GM23338 (cell line): ENCODE measurements around the gene MTHFR. TPM values are rescaled to one million over a fixed set of nuclear protein-coding genes. Genes with fewer than 3 reads are reported as not detected.

Source experiments
- ATAC-seq: fragments of 200-7000 bp; cut with Tn5 transposase; 3 replicates; pipeline ENCODE4 v1.9.1; 2020
- DNase-seq: peaks from one replicate; pipeline ENCODE4 v3.0.0-alpha.2; 2015; ENCODE audit warnings: low spot score
- H2AFZ ChIP-seq: fragments of 200-600 bp; sonication (generic); 2 replicates; pipeline ENCODE4 v1.8.0; 2016; ENCODE audit warnings: antibody characterized with exemption, mild to moderate bottlenecking, moderate library complexity
- H3F3A ChIP-seq: fragments of 200-600 bp; sonication (generic); replicated peaks from 2 replicates; pipeline ENCODE4 v1.8.0; 2017; ENCODE audit warnings: antibody characterized with exemption, mixed run types, low read depth
- H3K27ac ChIP-seq: fragments of 200-600 bp; sonication (generic); 2 replicates; pipeline ENCODE4 v1.6.1; 2016; ENCODE audit warnings: low read depth
- H3K27me3 ChIP-seq: fragments of 200-600 bp; sonication (generic); 2 replicates; pipeline ENCODE4 v1.8.0; 2016; ENCODE audit warnings: mild to moderate bottlenecking, mixed run types, moderate library complexity; ENCODE audit not compliant: insufficient read depth
- H3K36me3 ChIP-seq: fragments of 200-600 bp; sonication (generic); 2 replicates; pipeline ENCODE4 v1.8.0; 2016; ENCODE audit warnings: mild to moderate bottlenecking; ENCODE audit not compliant: insufficient read depth
- H3K4me1 ChIP-seq: fragments of 200-600 bp; sonication (generic); 2 replicates; pipeline ENCODE4 v1.8.0; 2016; ENCODE audit warnings: mild to moderate bottlenecking, moderate library complexity; ENCODE audit not compliant: insufficient read depth
- H3K4me2 ChIP-seq: fragments of 200-600 bp; sonication (generic); 2 replicates; pipeline ENCODE4 v1.7.1; 2017; ENCODE audit warnings: mixed run types
- H3K4me3 ChIP-seq: fragments of 200-600 bp; sonication (generic); 2 replicates; pipeline ENCODE4 v1.6.1; 2016; ENCODE audit warnings: mixed run types
- H3K79me2 ChIP-seq: fragments of 200-600 bp; sonication (generic); replicated peaks from 2 replicates; pipeline ENCODE4 v1.8.0; 2017; ENCODE audit warnings: mild to moderate bottlenecking; ENCODE audit not compliant: insufficient read depth
- H3K9me2 ChIP-seq: fragments of 200-600 bp; sonication (generic); 2 replicates; pipeline ENCODE4 v1.8.0; 2017; ENCODE audit not compliant: insufficient read depth
- H4K20me1 ChIP-seq: fragments of 200-600 bp; sonication (generic); replicated peaks from 2 replicates; pipeline ENCODE4 v1.8.0; 2017; ENCODE audit warnings: mild to moderate bottlenecking; ENCODE audit not compliant: insufficient read depth
- H3K27ac Mint-ChIP-seq: 2 replicates; pipeline ENCODE4 v1.8.0; 2020; ENCODE audit warnings: inconsistent platforms, mild to moderate bottlenecking, moderate library complexity, mixed read lengths
- H3K27me3 Mint-ChIP-seq: 3 replicates; pipeline ENCODE4 v1.8.0; 2022; ENCODE audit warnings: low read depth, mild to moderate bottlenecking, moderate library complexity, mixed read lengths, inconsistent platforms; ENCODE audit not compliant: insufficient read depth, poor library complexity
- H3K36me3 Mint-ChIP-seq: 3 replicates; pipeline ENCODE4 v1.8.0; 2021; ENCODE audit warnings: low read depth, mild to moderate bottlenecking, inconsistent platforms, moderate library complexity, mixed read lengths
- H3K4me1 Mint-ChIP-seq: 3 replicates; pipeline ENCODE4 v1.8.0; 2020; ENCODE audit warnings: mild to moderate bottlenecking, inconsistent platforms, mixed read lengths
- H3K4me3 Mint-ChIP-seq: 3 replicates; pipeline ENCODE4 v1.8.0; 2021; ENCODE audit warnings: moderate library complexity, mild to moderate bottlenecking, inconsistent platforms, mixed read lengths
- H3K9me3 Mint-ChIP-seq: 3 replicates; pipeline ENCODE4 v1.8.0; 2020; ENCODE audit warnings: moderate library complexity, mild to moderate bottlenecking, inconsistent platforms, mixed read lengths
- CREB1 ChIP-seq: fragments of 250-450 bp; sonication (Bioruptor Pico); IDR thresholded peaks from 2 replicates; pipeline ENCODE4 v1.5.0; 2020; ENCODE audit warnings: low read depth, mild to moderate bottlenecking, moderate library complexity
- EZH2phosphoT487 ChIP-seq: fragments of 200-600 bp; sonication (generic); IDR thresholded peaks from one replicate; pipeline ENCODE4 v1.8.1; 2018; ENCODE audit warnings: antibody characterized with exemption; ENCODE audit not compliant: unreplicated experiment
- REST ChIP-seq: IDR thresholded peaks from one replicate; pipeline ENCODE4 v1.6.1; 2018; ENCODE audit warnings: antibody characterized with exemption; ENCODE audit not compliant: unreplicated experiment
- ZNF114 ChIP-seq: fragments of 250-450 bp; sonication (Bioruptor Pico); IDR thresholded peaks from 2 replicates; pipeline ENCODE4 v1.5.0; 2020; ENCODE audit warnings: mild to moderate bottlenecking, moderate library complexity
- ZNF331 ChIP-seq: fragments of 250-450 bp; sonication (Bioruptor Pico); IDR thresholded peaks from 2 replicates; pipeline ENCODE4 v1.5.0; 2020; ENCODE audit warnings: low read depth, mild to moderate bottlenecking, moderate library complexity
- polyA plus RNA-seq: library from polyadenylated mRNA; unstranded; fragments of >200 nt; fragmentation: Nextera tagmentation; extraction: Ambion mirVana; gene quantifications from 2 replicates; pipeline ENCODE4 v1.2.1, GENCODE V29; 2016
- total RNA-seq: library from RNA; depleted of rRNA; stranded (reverse); fragments of >200 nt; shearing (Covaris generic); gene quantifications from 2 replicates; pipeline ENCODE4 v1.2.3, GENCODE V29; 2014
- TF ChIP-seq, protein P1 (sequence below), 2 experiments: fragments of 200-600 bp in 1 of 2; sonication (generic) in 1 of 2; conservative IDR thresholded peaks; 2 replicates each; pipeline versions ENCODE4 v1.5.1 to v1.6.1; 2016 to 2017; ENCODE audit warnings: antibody characterized with exemption in 2 of 2, low read depth in 2 of 2, mild to moderate bottlenecking in 2 of 2, moderate library complexity in 1 of 2

Gene MTHFR
- total and polyA plus RNA-seq, 2 experiments from 2014 or later = 6.9 to 21.6 TPM

GRCh38 chr1:11768821-11769220 lies 36.9 kb downstream of the MTHFR start (continued):
- TF ChIP-seq, protein P1, sequence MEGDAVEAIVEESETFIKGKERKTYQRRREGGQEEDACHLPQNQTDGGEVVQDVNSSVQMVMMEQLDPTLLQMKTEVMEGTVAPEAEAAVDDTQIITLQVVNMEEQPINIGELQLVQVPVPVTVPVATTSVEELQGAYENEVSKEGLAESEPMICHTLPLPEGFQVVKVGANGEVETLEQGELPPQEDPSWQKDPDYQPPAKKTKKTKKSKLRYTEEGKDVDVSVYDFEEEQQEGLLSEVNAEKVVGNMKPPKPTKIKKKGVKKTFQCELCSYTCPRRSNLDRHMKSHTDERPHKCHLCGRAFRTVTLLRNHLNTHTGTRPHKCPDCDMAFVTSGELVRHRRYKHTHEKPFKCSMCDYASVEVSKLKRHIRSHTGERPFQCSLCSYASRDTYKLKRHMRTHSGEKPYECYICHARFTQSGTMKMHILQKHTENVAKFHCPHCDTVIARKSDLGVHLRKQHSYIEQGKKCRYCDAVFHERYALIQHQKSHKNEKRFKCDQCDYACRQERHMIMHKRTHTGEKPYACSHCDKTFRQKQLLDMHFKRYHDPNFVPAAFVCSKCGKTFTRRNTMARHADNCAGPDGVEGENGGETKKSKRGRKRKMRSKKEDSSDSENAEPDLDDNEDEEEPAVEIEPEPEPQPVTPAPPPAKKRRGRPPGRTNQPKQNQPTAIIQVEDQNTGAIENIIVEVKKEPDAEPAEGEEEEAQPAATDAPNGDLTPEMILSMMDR (conservative IDR thresholded peaks at IDR 0.05; ENCODE audit: low read depth in 2 of 2) = no peak

DNA sequence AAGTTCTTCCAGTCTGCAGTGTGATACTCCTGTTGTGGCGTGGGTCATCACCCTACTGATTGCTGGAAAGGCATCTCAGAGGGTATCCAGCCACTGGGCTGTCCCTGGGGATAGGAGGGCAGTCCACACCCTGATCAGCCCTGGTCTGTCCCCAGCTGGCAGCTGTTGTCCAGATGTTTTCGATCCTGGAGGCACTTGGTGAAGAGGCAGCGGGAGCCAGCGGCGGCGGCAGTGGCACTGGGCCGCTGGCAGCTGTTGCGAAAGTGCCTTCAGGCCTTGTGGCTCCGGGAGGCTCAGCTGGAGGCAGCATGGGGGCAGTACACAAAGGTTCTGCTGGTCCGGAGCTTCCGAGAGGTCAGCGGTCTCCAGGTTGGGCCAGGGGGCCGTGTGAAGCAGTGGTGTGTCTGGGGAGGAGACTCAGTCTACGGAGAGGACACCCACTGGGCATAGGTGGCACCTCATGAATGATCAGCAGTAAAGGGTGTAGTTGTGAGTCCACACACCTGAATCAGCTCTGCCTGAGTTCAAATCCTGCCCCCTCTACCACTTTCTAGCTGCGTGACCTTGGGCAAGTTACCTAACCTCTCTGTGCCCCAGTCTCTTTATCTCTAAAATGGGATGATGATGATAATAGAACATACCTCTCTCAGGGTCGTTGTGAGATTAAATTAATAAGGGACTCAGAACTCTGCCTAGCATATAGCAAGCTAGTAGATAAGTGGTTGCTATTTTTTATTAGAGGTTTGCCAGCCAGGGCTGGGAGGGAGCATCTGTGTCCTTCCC lies 37.7 kb downstream of the MTHFR start:
- no peak overlapping the region for H3K4me2 ChIP-seq
- DNase-seq = no peak
- H3K27me3 ChIP-seq = no peaks in the 10 kb centered on the region
- Mint-ChIP-seq H3K9me3 (no peaks in the 10 kb centered on the region), H3K27ac (no peak overlapping the region), H3K27me3 (peaks cover 17% of the 10 kb centered on the region), H3K36me3 (no peaks in the 10 kb centered on the region), H3K4me1 (peaks cover 9% of the 10 kb centered on the region), H3K4me3 (no peak overlapping the region; the same call in 2 of the 3 replicates)
- H3K79me2 ChIP-seq = no peaks in the 10 kb centered on the region
- no peak for ATAC-seq
- H3F3A ChIP-seq = no peaks in the 10 kb centered on the region; the same call in 1 of the 2 replicates
- H3K36me3 ChIP-seq = no peaks in the 10 kb centered on the region
- H3K9me2 ChIP-seq = no peaks in the 10 kb centered on the region
- no peaks in the 10 kb centered on the region for H3K4me1 ChIP-seq
- no peak overlapping the region for H3K27ac ChIP-seq
- no peak overlapping the region for H3K4me3 ChIP-seq
- H2AFZ ChIP-seq = no peak overlapping the region
- no peak for TF ChIP-seq EZH2phosphoT487
- no peak for TF ChIP-seq REST
- TF ChIP-seq ZNF331 (CRISPR knock-in tag) = no peak
- TF ChIP-seq, protein P1 (conservative IDR thresholded peaks at IDR 0.05; ENCODE audit: low read depth in 2 of 2) = no peak
- TF ChIP-seq CREB1 (CRISPR knock-in tag) = no peak
- no peak for TF ChIP-seq ZNF114 (CRISPR knock-in tag)
- no peaks in the 10 kb centered on the region for H4K20me1 ChIP-seq
